Posterior vena cava (tissue), 2 donors: ENCODE data around the gene MMP27. TPM values are rescaled to one million over a fixed set of nuclear protein-coding genes. Genes with fewer than 3 reads are reported as not detected.
"Not testable (repeated sequence)": the region's sequence is repeated elsewhere in the genome, so short reads cannot be mapped to it uniquely, and the experiment has no call there.

Experiments used
- DNase-seq: peaks from one replicate; pipeline ENCODE4 v3.0.0-alpha.2; 2020; ENCODE audit warnings: low spot score
- intact Hi-C, 2 donors: fragments of 100-400 bp; cut with DNase I; formaldehyde crosslinking; loops; one replicate each; pipeline versions ENCODE4 v1.14.1 to v1.14.2; 2022 to 2023
- long read RNA-seq, 2 donors: library from polyadenylated mRNA; unstranded; transcript quantifications; one replicate each; pipeline ENCODE4 v2.0.0, GENCODE V29; 2020 to 2021
- total RNA-seq, 2 donors: library from RNA; stranded (reverse); fragmentation: NEBNext Ultra II Directional; extraction: Animal tissue kit (Norgen Biotek cat#: 25700); gene quantifications; one replicate each; pipeline ENCODE4 v1.2.1, GENCODE V29; 2021
- donor health status: DM: yes; HTN: yes; CAD: no.
- donor health status: DM: yes; HTN: yes; CAD: no.

The MMP27 gene, protein sequence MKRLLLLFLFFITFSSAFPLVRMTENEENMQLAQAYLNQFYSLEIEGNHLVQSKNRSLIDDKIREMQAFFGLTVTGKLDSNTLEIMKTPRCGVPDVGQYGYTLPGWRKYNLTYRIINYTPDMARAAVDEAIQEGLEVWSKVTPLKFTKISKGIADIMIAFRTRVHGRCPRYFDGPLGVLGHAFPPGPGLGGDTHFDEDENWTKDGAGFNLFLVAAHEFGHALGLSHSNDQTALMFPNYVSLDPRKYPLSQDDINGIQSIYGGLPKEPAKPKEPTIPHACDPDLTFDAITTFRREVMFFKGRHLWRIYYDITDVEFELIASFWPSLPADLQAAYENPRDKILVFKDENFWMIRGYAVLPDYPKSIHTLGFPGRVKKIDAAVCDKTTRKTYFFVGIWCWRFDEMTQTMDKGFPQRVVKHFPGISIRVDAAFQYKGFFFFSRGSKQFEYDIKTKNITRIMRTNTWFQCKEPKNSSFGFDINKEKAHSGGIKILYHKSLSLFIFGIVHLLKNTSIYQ
- total RNA-seq: under 1 TPM; 0.14 to 0.32 TPM
- long read RNA-seq, donor 1: 0 reads
- long read RNA-seq, donor 2: 0 reads

DNA sequence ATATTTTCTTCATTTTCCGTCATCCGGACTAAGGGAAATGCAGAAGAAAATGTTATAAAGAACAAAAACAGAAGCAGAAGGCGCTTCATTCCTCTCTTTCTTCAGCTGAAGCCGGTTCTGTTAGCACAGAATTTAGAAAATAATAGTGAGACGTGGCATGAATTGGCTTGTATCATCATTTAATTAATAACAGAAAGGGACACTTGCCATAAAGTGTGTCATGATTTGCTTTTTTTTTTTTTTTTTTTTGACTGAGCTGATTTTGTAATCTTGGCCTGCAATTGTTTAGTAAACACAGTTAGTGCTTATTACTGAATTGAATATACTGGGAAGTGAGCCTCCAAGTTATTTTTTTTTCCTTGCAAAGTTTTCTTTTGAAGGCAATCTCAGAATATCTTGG lies at the start of gene MMP27:
MMP27 (minus strand) TSS at position 144 of the 400 bp plus-strand sequence; CDS start at position 89, 55 bp downstream.
- intact Hi-C loops: no loop called here
- DNase-seq: no peak

- no peak for DNase-seq
- intact Hi-C loops: no loop called here
Measured at GRCh38 chr11:102753267-102753666, 47.7 kb upstream of the MMP27 start.

DNA sequence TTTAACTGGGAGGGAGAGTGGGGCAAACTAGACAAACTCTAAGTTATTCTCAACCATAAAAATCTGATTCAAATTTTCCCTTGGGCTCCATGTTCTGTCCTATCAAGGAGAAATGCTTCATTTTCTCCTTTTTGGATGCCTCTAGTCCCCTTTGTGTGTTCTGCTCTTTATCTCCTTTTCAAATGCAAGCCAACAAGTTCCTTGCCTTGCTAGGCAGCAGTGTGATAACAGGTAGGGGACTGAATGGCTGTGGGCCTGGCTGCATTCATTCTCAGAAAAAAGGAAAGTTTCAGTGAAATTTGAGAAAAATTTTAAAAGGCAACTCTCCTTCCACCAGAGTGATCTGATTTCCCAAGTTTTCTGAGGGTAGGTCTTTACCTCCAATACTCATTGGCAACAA lies 46.1 kb upstream of the MMP27 start:
- DNase-seq: no peak
- intact Hi-C loops: no loop called here

DNA sequence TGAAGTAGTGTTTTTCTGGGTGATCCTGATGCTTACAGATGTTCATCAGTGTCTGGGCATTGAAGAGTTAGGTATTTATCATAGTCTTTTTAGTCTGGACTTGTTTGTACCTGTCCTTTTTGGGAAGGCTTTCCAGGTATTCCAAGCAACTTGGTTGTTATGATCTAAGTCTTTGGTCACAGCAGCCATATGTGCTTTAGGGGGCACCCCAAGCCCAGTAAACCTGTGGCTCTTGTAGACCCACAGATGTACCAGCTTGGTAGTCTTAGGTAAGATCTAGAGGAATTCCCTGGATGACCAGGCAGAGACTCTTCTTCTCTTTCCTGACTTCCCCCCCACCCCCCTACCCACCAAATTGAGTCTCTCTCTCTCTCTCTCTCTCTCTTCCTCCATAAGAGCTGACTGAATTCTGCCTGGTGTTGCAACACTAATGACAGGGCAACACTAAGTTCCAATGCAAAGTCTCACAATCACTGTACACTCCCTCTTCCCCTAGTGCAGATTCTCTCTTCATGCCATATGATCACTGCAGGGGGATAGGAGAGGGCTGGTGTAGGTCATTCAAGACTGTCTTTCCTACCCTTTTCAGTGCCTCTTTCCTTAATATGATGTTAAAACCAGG lies 43.6 kb upstream of the MMP27 start:
- intact Hi-C loops: no loop called here
- DNase-seq: no peak

- intact Hi-C loops, DNase-seq: not testable (repeated sequence)
Measured at GRCh38 chr11:102746746-102747578, 41.4 kb upstream of the MMP27 start.

GRCh38 chr11:102734650-102735049 lies 29.1 kb upstream of the MMP27 start:
- intact Hi-C loops: no loop called here
- no peak for DNase-seq

- intact Hi-C loops: no loop called here
- peak; percentile 78 for DNase-seq
Measured at GRCh38 chr11:102733232-102733875, 27.8 kb upstream of the MMP27 start.

DNA sequence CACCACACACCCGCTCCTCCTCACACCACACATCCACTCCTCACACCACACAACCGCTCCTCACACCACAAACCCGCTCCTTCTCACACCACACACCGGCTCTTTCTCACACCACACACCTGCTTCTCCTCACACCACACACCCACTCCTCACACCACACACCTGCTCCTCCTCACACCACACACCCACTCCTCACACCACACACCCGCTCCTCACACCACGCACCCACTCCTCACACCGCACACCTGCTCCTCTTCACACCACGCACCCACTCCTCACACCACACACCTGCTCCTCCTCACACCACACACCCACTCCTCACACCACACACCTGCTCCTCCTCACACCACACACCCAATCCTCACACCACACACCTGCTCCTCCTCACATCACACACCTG lies 25.4 kb upstream of the MMP27 start:
- DNase-seq, intact Hi-C loops: not testable (repeated sequence)

DNA sequence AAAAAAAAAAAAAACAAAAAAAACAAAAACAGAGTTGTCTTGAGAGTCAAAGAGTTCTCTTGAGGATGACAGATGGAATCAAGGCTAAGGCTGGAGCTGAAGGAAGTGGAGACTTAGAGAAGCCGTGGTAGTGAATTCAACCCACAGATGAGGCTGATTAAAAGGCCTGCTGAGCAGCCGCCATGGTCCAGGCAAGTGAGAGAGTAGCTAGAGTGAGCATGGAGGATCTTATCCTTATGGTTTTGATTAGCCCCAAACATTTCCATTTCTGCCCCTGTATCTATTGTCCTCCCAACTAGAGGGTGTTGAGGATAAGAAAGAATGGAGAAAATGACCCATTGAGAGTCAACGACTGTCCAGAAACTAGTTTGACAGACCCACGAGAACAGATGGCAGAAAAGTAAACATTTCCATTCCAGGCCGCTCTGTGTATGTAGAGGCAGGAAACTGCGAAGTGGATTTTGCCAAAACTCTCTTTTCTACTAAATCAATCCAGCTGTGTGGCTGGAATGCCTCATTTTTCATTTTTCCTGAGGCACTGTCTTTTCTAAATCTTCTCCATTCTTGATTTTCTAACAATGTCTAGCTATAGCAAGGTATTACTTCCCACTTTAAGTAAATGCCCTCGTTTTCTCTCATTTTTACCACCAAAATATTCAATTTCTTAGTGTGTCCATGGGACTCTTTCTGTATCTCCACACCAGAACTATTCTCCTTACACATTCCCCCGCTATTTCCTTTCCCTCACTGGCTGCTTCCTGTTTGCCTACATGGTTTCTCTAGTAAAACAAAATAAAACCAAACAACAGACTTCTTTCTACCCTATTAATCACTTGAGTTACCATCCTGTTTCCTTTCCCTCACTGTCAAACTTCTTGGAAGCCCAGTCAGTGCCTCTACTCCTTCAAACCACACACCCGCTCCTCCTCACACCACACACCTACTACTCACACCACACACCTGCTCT lies 24.6 kb upstream of the MMP27 start:
- DNase-seq: no peak
- intact Hi-C loops: no loop called here

DNA sequence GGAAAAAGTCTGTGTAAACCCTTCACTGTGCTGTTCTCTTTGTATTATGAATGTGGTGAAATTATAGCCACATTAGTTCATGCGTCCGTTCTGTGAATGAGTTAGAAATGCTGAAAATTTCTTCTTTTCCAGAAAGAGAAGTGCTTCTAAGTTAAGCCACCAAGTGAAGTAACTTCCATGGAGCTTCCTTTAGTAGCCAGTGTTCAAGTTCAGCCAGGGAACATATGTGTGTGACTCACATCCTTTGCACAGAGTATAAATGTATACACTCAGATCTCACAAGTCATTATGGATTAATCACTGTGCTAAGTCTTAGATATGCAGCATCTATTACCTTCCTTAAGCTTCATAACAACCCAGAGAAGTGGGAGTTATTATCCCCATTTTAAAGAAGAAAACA lies 22.3 kb upstream of the MMP27 start:
- intact Hi-C loops: no loop called here
- DNase-seq: no peak

DNA sequence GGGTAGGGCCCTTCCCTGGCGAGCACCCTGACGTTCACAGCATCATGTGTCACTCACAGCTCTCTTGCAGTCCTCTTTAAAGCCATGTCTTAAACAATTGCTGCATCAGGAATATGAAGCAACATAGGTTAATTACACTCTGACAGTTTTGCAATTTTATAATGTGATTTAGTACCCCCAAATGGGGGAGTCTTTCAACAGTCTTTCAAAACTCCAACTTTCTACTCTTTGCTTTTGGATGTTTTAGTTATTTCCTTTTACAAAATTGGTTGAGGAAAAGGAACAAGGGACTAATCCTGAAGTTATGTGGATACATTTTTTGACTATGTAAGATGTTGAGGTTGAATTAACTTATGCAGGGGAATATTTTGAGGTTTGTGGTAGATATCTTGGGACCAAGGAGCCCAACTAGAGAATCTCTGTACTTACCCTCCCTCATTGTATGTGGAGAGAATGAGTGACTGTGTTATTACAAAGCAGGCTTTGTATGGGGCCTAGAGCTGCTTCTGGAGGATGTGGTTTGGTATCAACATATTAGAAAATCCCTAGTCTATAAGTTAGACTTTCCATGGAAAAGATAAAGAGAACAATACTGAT lies 19.4 kb upstream of the MMP27 start, which contains the start of gene MMP8:
MMP8 (minus strand) TSS at position 51 of the 597 bp plus-strand sequence. CDS start 99 bp downstream, outside the sequence.
- no peak for DNase-seq
- intact Hi-C loops: no loop called here

DNA sequence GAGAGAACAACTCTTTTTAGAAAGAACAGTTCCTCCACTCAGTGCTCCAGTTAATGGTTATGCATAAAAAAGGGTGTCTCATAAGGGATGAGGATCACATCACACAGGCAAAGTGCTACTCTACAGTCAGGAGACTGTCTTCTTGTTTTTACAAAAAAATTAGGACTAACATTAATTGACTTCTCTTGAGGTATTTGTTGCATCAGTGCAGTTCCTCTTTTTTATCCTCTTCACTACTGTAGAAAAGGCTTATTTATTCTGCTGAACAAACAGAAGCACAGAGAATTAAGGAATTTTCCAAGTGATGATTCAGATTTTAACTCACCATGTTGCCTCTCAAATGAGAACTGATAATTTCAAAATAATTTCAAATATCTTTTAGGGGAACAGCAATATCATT lies 17.3 kb upstream of the MMP27 start:
- DNase-seq: no peak
- intact Hi-C loops: no loop called here

GRCh38 chr11:102719620-102720277 lies 14.2 kb upstream of the MMP27 start:
- intact Hi-C loops: no loop called here
- DNase-seq: no peak

DNA sequence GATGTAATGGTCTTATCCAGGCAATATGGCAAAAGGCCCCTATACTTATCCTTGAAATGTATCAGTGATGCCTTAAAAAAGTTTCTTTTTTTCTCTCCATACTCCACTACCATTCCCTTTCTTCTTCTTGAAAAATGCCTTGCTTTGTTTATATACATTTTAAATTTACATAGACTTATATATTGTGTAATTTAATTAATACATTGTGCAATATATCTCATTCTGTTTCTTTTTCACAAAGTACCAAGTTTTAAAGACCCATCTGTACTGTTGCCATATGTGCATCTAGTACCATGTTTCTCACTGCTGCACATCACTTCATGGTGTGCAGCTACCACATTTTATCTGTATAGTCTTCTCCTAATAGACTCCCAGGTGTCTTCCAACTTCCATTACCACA lies 11.7 kb upstream of the MMP27 start:
- intact Hi-C loops: no loop called here

GRCh38 chr11:102716527-102716926 lies 11.0 kb upstream of the MMP27 start:
- no peak for DNase-seq
- intact Hi-C loops: no loop called here

More for the DNA sequence above, 11.7 kb upstream of the MMP27 start:
- DNase-seq: no peak

DNA sequence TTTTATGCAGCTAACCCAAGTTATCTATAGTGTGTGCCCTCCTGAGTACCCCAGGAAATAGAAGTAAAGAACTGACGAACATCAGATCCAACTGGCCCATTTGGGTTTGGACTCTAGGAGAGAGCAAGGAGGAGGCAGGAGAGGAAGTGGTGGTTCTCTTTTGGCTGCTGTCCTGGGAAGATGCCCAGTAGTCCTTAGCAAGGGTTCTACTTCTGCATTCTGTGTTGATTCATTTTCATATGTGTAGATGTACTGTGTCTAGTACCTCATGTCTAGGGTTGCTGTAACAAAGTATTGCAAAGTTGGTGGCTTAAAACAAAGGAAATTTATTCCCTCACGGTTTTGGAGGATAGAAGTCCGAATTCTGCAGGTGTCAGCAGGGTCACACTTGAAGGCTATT lies 6.6 kb upstream of the MMP27 start:
- no peak for DNase-seq
- intact Hi-C loops: no loop called here
